ENCODE results near the gene NR3C2. TPM values are rescaled to one million over a fixed set of nuclear protein-coding genes. Genes with fewer than 3 reads are reported as not detected.

The NR3C2 gene
- total and polyA plus RNA-seq, 2 experiments from 2014 or later, result 1.2 to 3.0 TPM

DNA sequence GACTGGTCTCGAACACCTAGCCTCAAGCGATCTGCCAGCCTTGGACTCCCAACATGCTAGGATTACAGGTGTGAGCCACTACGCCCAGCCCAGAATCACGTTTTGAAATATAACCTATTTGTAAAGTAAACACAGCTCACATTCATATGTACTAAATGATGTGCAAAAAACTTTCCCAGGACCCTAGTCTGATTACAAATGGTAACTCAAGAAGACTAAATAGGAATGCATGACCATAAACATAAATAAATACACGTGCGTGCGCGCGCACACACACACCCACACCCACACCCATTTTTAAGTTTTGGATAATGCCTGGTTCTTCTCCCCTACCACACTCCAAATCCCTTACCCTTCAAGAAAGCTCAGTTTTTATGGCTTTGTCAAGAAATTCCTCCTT lies 163.9 kb downstream of the NR3C2 start:
- Histone ChIP-seq H3K4me2 (no peak overlapping the region), H3F3A (replicated peaks; ENCODE audit: low read depth) (no peaks in the 10 kb centered on the region), H3K36me3 (ENCODE audit: insufficient read depth) (no peaks in the 10 kb centered on the region), H2AFZ (no peak overlapping the region), H3K79me2 (replicated peaks; ENCODE audit: insufficient read depth) (no peaks in the 10 kb centered on the region), H4K20me1 (replicated peaks; ENCODE audit: insufficient read depth) (no peaks in the 10 kb centered on the region), H3K4me1 (ENCODE audit: insufficient read depth) (no peaks in the 10 kb centered on the region), H3K9me2 (ENCODE audit: insufficient read depth) (no peaks in the 10 kb centered on the region), H3K27me3 (ENCODE audit: insufficient read depth) (no peaks in the 10 kb centered on the region), H3K4me3 (no peak overlapping the region), H3K27ac (ENCODE audit: low read depth) (no peak overlapping the region)
- DNase-seq (ENCODE audit: low spot score), result no peak
- ATAC-seq, result no peak
- no peak for TF ChIP-seq EZH2phosphoT487 (IDR thresholded peaks at IDR 0.05; ENCODE audit: unreplicated experiment)
- TF ChIP-seq, protein P1, sequence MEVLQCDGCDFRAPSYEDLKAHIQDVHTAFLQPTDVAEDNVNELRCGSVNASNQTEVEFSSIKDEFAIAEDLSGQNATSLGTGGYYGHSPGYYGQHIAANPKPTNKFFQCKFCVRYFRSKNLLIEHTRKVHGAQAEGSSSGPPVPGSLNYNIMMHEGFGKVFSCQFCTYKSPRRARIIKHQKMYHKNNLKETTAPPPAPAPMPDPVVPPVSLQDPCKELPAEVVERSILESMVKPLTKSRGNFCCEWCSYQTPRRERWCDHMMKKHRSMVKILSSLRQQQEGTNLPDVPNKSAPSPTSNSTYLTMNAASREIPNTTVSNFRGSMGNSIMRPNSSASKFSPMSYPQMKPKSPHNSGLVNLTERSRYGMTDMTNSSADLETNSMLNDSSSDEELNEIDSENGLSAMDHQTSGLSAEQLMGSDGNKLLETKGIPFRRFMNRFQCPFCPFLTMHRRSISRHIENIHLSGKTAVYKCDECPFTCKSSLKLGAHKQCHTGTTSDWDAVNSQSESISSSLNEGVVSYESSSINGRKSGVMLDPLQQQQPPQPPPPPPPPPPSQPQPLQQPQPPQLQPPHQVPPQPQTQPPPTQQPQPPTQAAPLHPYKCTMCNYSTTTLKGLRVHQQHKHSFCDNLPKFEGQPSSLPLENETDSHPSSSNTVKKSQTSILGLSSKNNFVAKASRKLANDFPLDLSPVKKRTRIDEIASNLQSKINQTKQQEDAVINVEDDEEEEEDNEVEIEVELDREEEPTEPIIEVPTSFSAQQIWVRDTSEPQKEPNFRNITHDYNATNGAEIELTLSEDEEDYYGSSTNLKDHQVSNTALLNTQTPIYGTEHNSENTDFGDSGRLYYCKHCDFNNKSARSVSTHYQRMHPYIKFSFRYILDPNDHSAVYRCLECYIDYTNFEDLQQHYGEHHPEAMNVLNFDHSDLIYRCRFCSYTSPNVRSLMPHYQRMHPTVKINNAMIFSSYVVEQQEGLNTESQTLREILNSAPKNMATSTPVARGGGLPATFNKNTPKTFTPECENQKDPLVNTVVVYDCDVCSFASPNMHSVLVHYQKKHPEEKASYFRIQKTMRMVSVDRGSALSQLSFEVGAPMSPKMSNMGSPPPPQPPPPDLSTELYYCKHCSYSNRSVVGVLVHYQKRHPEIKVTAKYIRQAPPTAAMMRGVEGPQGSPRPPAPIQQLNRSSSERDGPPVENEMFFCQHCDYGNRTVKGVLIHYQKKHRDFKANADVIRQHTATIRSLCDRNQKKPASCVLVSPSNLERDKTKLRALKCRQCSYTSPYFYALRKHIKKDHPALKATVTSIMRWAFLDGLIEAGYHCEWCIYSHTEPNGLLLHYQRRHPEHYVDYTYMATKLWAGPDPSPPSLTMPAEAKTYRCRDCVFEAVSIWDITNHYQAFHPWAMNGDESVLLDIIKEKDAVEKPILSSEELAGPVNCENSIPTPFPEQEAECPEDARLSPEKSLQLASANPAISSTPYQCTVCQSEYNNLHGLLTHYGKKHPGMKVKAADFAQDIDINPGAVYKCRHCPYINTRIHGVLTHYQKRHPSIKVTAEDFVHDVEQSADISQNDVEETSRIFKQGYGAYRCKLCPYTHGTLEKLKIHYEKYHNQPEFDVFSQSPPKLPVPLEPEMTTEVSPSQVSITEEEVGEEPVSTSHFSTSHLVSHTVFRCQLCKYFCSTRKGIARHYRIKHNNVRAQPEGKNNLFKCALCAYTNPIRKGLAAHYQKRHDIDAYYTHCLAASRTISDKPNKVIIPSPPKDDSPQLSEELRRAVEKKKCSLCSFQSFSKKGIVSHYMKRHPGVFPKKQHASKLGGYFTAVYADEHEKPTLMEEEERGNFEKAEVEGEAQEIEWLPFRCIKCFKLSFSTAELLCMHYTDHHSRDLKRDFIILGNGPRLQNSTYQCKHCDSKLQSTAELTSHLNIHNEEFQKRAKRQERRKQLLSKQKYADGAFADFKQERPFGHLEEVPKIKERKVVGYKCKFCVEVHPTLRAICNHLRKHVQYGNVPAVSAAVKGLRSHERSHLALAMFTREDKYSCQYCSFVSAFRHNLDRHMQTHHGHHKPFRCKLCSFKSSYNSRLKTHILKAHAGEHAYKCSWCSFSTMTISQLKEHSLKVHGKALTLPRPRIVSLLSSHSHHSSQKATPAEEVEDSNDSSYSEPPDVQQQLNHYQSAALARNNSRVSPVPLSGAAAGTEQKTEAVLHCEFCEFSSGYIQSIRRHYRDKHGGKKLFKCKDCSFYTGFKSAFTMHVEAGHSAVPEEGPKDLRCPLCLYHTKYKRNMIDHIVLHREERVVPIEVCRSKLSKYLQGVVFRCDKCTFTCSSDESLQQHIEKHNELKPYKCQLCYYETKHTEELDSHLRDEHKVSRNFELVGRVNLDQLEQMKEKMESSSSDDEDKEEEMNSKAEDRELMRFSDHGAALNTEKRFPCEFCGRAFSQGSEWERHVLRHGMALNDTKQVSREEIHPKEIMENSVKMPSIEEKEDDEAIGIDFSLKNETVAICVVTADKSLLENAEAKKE (CRISPR knock-in tag; IDR thresholded peaks at IDR 0.05), result no peak
- TF ChIP-seq ZNF114 (CRISPR knock-in tag; IDR thresholded peaks at IDR 0.05), result no peak
- TF ChIP-seq POLR2AphosphoS5 (IDR thresholded peaks at IDR 0.05; ENCODE audit: low read depth), result no peak
- TF ChIP-seq NANOG (IDR thresholded peaks at IDR 0.05; ENCODE audit: borderline replicate concordance), result no peak
- no peak for TF ChIP-seq ZNF331 (CRISPR knock-in tag; IDR thresholded peaks at IDR 0.05; ENCODE audit: low read depth)
- no peak for TF ChIP-seq CREB1 (CRISPR knock-in tag; IDR thresholded peaks at IDR 0.05; ENCODE audit: low read depth)
- TF ChIP-seq, protein P2, sequence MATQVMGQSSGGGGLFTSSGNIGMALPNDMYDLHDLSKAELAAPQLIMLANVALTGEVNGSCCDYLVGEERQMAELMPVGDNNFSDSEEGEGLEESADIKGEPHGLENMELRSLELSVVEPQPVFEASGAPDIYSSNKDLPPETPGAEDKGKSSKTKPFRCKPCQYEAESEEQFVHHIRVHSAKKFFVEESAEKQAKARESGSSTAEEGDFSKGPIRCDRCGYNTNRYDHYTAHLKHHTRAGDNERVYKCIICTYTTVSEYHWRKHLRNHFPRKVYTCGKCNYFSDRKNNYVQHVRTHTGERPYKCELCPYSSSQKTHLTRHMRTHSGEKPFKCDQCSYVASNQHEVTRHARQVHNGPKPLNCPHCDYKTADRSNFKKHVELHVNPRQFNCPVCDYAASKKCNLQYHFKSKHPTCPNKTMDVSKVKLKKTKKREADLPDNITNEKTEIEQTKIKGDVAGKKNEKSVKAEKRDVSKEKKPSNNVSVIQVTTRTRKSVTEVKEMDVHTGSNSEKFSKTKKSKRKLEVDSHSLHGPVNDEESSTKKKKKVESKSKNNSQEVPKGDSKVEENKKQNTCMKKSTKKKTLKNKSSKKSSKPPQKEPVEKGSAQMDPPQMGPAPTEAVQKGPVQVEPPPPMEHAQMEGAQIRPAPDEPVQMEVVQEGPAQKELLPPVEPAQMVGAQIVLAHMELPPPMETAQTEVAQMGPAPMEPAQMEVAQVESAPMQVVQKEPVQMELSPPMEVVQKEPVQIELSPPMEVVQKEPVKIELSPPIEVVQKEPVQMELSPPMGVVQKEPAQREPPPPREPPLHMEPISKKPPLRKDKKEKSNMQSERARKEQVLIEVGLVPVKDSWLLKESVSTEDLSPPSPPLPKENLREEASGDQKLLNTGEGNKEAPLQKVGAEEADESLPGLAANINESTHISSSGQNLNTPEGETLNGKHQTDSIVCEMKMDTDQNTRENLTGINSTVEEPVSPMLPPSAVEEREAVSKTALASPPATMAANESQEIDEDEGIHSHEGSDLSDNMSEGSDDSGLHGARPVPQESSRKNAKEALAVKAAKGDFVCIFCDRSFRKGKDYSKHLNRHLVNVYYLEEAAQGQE (IDR thresholded peaks at IDR 0.05; ENCODE audit: unreplicated experiment), result no peak
- TF ChIP-seq STAT1 (IDR thresholded peaks at IDR 0.05; ENCODE audit: unreplicated experiment), result no peak
- no peak for TF ChIP-seq EZH2 (IDR thresholded peaks at IDR 0.05; ENCODE audit: low read depth, unreplicated experiment)
- TF ChIP-seq, protein P3, sequence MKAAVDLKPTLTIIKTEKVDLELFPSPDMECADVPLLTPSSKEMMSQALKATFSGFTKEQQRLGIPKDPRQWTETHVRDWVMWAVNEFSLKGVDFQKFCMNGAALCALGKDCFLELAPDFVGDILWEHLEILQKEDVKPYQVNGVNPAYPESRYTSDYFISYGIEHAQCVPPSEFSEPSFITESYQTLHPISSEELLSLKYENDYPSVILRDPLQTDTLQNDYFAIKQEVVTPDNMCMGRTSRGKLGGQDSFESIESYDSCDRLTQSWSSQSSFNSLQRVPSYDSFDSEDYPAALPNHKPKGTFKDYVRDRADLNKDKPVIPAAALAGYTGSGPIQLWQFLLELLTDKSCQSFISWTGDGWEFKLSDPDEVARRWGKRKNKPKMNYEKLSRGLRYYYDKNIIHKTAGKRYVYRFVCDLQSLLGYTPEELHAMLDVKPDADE (IDR thresholded peaks at IDR 0.05), result no peak
- TF ChIP-seq JUNB (IDR thresholded peaks at IDR 0.05; ENCODE audit: unreplicated experiment), result no peak
- TF ChIP-seq, protein P4, sequence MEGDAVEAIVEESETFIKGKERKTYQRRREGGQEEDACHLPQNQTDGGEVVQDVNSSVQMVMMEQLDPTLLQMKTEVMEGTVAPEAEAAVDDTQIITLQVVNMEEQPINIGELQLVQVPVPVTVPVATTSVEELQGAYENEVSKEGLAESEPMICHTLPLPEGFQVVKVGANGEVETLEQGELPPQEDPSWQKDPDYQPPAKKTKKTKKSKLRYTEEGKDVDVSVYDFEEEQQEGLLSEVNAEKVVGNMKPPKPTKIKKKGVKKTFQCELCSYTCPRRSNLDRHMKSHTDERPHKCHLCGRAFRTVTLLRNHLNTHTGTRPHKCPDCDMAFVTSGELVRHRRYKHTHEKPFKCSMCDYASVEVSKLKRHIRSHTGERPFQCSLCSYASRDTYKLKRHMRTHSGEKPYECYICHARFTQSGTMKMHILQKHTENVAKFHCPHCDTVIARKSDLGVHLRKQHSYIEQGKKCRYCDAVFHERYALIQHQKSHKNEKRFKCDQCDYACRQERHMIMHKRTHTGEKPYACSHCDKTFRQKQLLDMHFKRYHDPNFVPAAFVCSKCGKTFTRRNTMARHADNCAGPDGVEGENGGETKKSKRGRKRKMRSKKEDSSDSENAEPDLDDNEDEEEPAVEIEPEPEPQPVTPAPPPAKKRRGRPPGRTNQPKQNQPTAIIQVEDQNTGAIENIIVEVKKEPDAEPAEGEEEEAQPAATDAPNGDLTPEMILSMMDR (conservative IDR thresholded peaks at IDR 0.05; ENCODE audit: low read depth in 2 of 2), result no peak
- no peaks in the 10 kb centered on the region for H3K9me3 Mint-ChIP-seq
- no peaks in the 10 kb centered on the region for H3K36me3 Mint-ChIP-seq (ENCODE audit: low read depth)
- no peak overlapping the region for H3K4me3 Mint-ChIP-seq
- no peaks in the 10 kb centered on the region for H3K27me3 Mint-ChIP-seq (ENCODE audit: insufficient read depth, low read depth, poor library complexity)
- H3K27ac Mint-ChIP-seq, result no peak overlapping the region
- H3K4me1 Mint-ChIP-seq, result no peaks in the 10 kb centered on the region
